Left ventricle myocardium inferior (tissue), 1 donor: ENCODE results near the gene PTH1R. TPM values are rescaled to one million over a fixed set of nuclear protein-coding genes. Genes with fewer than 3 reads are reported as not detected.

Experiments
- DNase-seq: peaks from one replicate; pipeline ENCODE4 v3.0.0-alpha.2; 2020
- H3K27ac ChIP-seq: fragments of 200-600 bp; replicated peaks from 2 replicates; pipeline ENCODE4 v1.8.0; 2021
- H3K27me3 ChIP-seq: fragments of 200-600 bp; 2 replicates; pipeline ENCODE4 v1.8.0; 2021; ENCODE audit warnings: low read depth
- H3K36me3 ChIP-seq: fragments of 200-600 bp; 2 replicates; pipeline ENCODE4 v1.8.0; 2021
- H3K4me1 ChIP-seq: fragments of 200-600 bp; 2 replicates; pipeline ENCODE4 v1.8.0; 2021
- H3K4me3 ChIP-seq: fragments of 200-600 bp; 2 replicates; pipeline ENCODE4 v1.8.0; 2021; ENCODE audit warnings: mild to moderate bottlenecking, moderate library complexity
- H3K9me3 ChIP-seq: fragments of 200-600 bp; replicated peaks from 2 replicates; pipeline ENCODE4 v1.8.0; 2021
- intact Hi-C: fragments of 100-400 bp; cut with micrococcal nuclease; formaldehyde crosslinking; loops from one replicate; pipeline ENCODE4 v1.11.0; 2022
- total RNA-seq: library from RNA; stranded (reverse); fragmentation: NEBNext Ultra II Directional; extraction: Animal tissue kit (Norgen Biotek cat#: 25700); gene quantifications from one replicate; pipeline ENCODE4 v1.2.1, GENCODE V29; 2021
- TF ChIP-seq, protein P1 (sequence below): fragments of 200-600 bp; IDR thresholded peaks from 2 replicates; pipeline ENCODE4 v1.8.0; 2021; ENCODE audit warnings: antibody characterized with exemption, mild to moderate bottlenecking, borderline replicate concordance
- donor health status: DM: no; HTN: yes; CAD: no; lungs with severe emphysema.

PTH1R gene
- total RNA-seq, 1 donor from 2014 or later, result 6.4 TPM

DNA sequence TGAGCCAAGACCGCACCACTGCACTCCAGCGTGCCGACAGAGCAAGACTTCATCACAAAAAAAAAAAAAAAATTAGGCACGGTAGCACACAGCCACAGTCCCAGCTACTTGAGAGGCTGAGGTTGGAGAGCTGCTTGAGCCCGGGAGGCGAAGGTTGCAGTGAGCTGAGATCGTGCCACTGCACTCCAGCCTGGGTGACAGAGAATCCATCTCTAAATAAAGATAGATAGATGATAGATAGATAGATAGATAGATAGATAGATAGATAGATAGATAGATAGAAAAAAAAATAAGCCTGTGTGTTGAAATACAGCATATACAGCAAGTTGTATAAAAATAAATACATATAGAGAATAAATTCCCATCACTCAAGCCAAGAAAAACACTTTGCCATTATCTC lies 37.3 kb downstream of the PTH1R start:
- intact Hi-C loops, result no loop called here
- DNase-seq, result no peak

DNA sequence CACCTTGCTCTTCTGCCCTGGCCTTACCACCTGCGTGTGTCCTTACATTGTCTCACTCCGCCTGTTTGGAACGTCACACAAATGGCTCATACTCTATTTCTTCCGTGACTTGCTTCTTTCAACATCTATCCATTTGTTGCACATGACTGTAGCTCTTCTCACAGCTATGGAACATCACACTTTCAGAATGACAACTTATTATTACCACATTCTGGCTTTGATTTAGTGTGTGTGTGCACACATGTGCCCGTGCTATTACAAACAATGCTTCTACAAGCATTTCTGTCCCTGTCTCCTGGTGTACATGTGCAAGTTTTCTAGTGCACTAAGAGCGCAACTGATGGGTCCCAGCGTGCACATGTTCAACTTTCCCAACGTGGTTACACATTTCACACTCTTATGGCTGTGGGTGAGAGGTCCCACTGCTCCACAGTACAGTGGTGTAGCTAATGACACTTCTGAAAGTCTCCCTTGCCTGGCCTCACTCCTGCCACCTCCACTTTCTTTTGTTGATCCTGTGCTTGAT lies 37.8 kb downstream of the PTH1R start:
- DNase-seq, result no peak
- no peak overlapping the region for H3K4me3 ChIP-seq
- TF ChIP-seq, protein P1, sequence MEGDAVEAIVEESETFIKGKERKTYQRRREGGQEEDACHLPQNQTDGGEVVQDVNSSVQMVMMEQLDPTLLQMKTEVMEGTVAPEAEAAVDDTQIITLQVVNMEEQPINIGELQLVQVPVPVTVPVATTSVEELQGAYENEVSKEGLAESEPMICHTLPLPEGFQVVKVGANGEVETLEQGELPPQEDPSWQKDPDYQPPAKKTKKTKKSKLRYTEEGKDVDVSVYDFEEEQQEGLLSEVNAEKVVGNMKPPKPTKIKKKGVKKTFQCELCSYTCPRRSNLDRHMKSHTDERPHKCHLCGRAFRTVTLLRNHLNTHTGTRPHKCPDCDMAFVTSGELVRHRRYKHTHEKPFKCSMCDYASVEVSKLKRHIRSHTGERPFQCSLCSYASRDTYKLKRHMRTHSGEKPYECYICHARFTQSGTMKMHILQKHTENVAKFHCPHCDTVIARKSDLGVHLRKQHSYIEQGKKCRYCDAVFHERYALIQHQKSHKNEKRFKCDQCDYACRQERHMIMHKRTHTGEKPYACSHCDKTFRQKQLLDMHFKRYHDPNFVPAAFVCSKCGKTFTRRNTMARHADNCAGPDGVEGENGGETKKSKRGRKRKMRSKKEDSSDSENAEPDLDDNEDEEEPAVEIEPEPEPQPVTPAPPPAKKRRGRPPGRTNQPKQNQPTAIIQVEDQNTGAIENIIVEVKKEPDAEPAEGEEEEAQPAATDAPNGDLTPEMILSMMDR, result no peak
- peaks cover 10% of the 10 kb centered on the region for H3K9me3 ChIP-seq
- H3K27ac ChIP-seq, result no peak overlapping the region
- H3K4me1 ChIP-seq, result peaks cover 19% of the 10 kb centered on the region
- intact Hi-C loops, result no loop called here
- H3K27me3 ChIP-seq, result no peaks in the 10 kb centered on the region
- peaks cover 39% of the 10 kb centered on the region for H3K36me3 ChIP-seq

More for the DNA sequence above, 37.3 kb downstream of the PTH1R start:
- TF ChIP-seq, protein P1, result no peak
- H3K9me3 ChIP-seq, result peaks cover 10% of the 10 kb centered on the region
- H3K27me3 ChIP-seq, result no peaks in the 10 kb centered on the region
- no peak overlapping the region for H3K4me3 ChIP-seq
- H3K36me3 ChIP-seq, result peaks cover 34% of the 10 kb centered on the region
- H3K27ac ChIP-seq, result no peak overlapping the region
- peaks cover 21% of the 10 kb centered on the region for H3K4me1 ChIP-seq

DNA sequence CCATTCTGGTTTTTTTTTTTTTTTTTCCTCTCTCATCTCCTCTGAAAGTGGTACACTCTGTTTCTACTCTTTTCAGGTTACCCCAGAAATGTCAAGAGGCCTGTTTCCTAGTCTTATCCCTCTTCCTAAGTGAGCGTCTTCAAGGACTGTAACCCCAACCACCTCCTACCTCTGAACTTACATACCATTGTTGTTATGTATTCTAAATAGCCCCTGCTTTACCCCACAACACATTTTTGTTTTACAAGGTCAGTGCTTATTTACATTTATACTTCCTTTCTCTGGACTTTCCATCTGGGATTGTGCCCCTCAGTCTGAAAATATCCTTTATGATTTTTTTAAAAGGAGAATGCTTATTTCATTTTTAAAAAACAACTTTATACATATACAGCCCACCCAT lies 38.8 kb downstream of the PTH1R start:
- no peak for DNase-seq
- H3K4me3 ChIP-seq, result no peak overlapping the region
- H3K27me3 ChIP-seq, result no peaks in the 10 kb centered on the region
- H3K4me1 ChIP-seq, result peaks cover 19% of the 10 kb centered on the region
- intact Hi-C loops, result no loop called here
- TF ChIP-seq, protein P1, result no peak
- H3K27ac ChIP-seq, result no peak overlapping the region
- H3K9me3 ChIP-seq, result peaks cover 10% of the 10 kb centered on the region
- peaks cover 48% of the 10 kb centered on the region for H3K36me3 ChIP-seq

DNA sequence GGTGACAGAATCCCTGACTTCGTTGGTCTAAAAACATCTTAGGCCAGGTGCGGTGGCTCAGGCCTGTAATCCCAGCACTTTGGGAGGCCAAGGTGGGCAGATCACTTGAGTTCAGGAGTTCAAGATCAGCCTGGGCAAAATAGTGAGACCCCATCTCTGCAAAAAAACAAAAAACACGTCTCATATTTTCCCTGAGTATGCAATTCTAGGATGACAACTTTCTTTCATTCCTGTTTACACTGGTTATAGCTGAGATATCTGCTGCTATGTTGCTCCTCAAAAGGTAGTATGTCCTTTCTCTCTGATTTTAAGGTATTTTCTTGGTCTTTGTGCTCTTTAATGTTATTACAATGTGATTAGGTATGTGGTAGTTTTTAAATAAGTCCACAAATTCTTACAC lies 39.3 kb downstream of the PTH1R start:
- H3K27me3 ChIP-seq, result no peaks in the 10 kb centered on the region
- intact Hi-C loops, result no loop called here
- TF ChIP-seq, protein P1, result no peak
- peaks cover 10% of the 10 kb centered on the region for H3K9me3 ChIP-seq
- DNase-seq, result no peak
- peaks cover 19% of the 10 kb centered on the region for H3K4me1 ChIP-seq
- no peak overlapping the region for H3K27ac ChIP-seq
- H3K36me3 ChIP-seq, result peaks cover 53% of the 10 kb centered on the region
- no peak overlapping the region for H3K4me3 ChIP-seq

DNA sequence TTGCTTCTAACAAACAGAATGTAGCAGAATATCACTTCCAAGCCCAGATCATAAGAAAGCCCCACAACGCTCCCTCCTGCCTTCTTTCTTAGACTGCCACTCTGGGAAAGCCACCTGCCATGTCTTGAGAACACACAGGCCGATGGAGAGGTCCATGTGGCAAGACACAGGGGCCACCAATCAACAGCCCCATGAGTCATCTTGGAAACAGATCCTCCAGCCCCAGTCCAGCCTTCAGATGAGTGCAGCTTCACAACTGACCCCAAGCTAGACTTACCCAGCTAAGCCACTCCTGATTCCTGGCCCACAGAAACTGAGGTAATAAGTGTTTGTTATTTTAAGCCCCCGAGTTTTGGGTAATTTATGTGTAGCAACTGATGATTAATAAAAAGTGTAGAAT lies 39.7 kb downstream of the PTH1R start:
- Histone ChIP-seq H3K9me3 (peaks cover 10% of the 10 kb centered on the region), H3K27ac (no peak overlapping the region), H3K36me3 (peaks cover 58% of the 10 kb centered on the region), H3K4me1 (peaks cover 19% of the 10 kb centered on the region), H3K27me3 (no peaks in the 10 kb centered on the region), H3K4me3 (no peak overlapping the region)
- DNase-seq, result peak; percentile 7
- intact Hi-C loops, result no loop called here
- TF ChIP-seq, protein P1, result no peak

DNA sequence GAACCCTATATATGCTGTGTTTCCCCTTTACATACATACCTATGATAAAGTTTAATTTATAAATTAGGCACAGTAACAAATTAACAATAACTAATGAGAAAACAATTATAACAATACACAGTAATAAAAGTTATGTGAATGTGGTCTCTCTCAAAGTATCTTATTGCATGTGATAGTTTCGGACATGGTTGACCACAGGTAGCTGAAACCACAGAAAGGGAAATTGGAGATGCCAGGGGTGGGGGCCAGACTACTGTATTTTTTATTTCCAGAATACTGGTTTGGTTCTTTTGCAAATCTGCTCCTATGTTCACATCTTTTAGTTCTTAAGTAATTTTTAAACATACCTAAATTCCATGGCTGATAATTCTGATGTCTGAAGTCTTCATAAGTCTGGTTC lies 40.7 kb downstream of the PTH1R start:
- H3K36me3 ChIP-seq, result peaks cover 67% of the 10 kb centered on the region
- no peak overlapping the region for H3K4me3 ChIP-seq
- TF ChIP-seq, protein P1, result no peak
- DNase-seq, result no peak
- intact Hi-C loops, result no loop called here
- peaks cover 18% of the 10 kb centered on the region for H3K4me1 ChIP-seq
- H3K27ac ChIP-seq, result no peak overlapping the region
- H3K27me3 ChIP-seq, result no peaks in the 10 kb centered on the region
- H3K9me3 ChIP-seq, result peaks cover 10% of the 10 kb centered on the region
